Renal cortex interstitium (tissue), 11 donors: ENCODE measurements around the gene KCND3. TPM values are rescaled to one million over a fixed set of nuclear protein-coding genes. Genes with fewer than 3 reads are reported as not detected.

Experiments used
- DNase-seq, 11 donors: peaks; one replicate each; pipeline ENCODE4 v3.0.0-alpha.2; 2013; ENCODE audit warnings: low read depth in 9 of 11, low spot score in 4 of 11; ENCODE audit errors: extremely low read depth in 1 of 11
- polyA plus RNA-seq, 3 donors: library from polyadenylated mRNA; unstranded; fragments of 120-200 nt; gene quantifications; one replicate each; pipeline ENCODE4 v1.2.1, GENCODE V29; 2013; ENCODE audit not compliant: insufficient read length in 3 of 3

KCND3 gene
- polyA plus RNA-seq, 3 donors, result 1.2 to 1.7 (median 1.5) TPM

DNA sequence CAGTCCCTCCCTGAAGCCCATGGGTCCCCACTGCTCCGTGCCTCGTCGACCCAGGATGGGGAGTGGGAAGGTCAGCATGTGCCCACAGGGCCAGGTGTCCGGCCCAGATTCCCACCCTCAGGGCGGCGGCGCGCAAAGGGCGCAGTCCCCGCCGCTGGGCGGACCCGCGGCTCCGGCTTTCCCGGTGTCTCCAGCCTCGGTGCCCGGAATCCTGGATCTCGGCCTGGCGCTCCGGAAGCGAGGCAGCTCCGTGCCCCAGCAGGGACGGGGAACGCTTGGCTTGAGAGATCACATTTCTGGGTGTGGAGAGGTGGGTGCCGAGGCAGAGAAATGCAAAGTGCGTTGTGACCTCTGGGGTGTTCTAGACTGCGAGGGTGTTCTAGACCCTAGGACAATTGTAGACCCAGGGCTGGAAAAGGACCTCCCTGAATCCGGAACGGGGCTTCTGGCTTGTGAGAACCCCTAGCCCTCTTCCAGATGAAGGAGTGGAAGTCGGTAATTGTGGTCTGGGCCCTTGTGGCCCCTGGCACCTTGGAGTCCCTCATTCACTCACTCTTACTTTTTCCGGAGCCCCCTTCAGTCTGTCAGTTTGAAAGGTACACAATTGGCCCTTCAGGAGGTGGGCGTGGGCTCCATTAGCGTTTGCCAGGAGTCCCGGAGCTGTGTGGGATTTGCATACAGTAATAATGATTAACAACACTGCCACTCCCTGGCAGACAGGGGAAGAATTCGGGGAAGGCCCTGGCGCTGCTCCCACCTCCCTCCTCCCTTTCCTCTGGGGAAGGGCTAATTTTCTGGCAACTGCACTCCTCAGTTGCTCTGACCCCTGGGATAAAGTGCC, 1.6 kb upstream of the KCND3 start:
- DNase-seq, result peak in 7 of 11 donors; percentile 7 to 55 (median 45)

- peak in 1 of 11 donors; percentile 29 for DNase-seq
Observed at GRCh38 chr1:111990026-111990877, 784 bp upstream of the KCND3 start.

GRCh38 chr1:111988743-111989453, 570 bp downstream of the KCND3 start:
- DNase-seq, result peak in 1 of 11 donors; percentile 5

GRCh38 chr1:111988377-111988742, 1.1 kb downstream of the KCND3 start:
- no peak for DNase-seq

DNA sequence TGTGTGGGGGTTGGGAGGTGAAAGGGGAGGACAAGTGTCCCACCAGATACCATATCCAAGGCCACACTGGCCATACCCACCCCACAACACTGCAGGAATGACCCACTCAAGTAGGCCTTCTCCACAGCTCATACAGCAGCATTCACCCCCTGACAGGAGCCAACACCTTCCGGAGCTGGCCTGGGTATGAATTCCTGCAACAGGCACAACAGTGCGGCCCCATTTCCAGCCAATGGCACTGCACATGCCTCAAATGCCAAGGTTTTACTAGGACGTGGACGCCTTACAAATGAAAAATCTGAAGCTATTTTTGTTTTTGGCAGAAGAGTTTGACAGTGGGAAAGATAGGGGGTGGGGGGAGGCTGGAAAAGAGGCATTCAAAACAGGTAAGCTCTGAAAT, 2.0 kb downstream of the KCND3 start:
- DNase-seq, result no peak

GRCh38 chr1:111983500-111983899, 6.0 kb downstream of the KCND3 start:
- DNase-seq, result no peak

DNA sequence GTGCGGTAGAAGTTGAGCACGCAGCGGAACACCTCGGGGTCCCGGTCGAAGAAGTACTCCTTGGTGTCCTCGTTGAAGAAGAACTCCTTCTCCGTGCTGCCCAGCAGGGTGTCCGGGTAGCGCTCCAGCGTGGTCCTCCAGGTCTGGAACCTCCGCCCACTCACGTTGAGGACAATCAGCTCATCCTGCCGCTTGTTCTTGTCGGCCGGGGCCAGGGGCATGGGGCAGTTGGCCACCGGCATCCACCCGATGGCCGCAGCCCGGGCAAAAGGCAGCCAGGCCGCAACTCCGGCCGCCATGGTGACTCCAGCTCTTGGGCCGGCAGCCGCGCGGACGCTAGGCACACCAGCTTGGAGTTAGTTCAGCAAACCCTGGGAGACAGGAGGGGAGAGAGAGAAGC, 7.0 kb downstream of the KCND3 start:
- no peak for DNase-seq

GRCh38 chr1:111981871-111982270, 7.6 kb downstream of the KCND3 start:
- DNase-seq, result no peak

DNA sequence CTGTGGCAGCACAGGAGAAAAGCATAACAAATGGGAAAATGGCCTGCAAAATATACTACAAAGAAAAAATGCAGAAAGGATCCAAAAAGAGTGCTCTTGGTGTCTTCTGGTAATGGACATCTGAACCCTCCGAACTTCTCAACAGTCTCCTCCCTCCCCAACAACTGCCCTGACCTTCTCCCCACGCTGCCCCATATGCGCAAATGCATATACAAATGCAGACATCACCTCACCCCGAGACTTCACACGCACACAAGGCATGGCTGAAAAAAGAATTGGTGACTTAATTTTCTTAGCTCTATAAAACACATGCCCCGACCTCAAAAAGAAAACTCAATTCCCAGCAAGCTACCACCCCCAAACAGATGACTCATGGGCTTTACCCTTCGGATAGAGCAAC, 8.4 kb downstream of the KCND3 start:
- no peak for DNase-seq

DNA sequence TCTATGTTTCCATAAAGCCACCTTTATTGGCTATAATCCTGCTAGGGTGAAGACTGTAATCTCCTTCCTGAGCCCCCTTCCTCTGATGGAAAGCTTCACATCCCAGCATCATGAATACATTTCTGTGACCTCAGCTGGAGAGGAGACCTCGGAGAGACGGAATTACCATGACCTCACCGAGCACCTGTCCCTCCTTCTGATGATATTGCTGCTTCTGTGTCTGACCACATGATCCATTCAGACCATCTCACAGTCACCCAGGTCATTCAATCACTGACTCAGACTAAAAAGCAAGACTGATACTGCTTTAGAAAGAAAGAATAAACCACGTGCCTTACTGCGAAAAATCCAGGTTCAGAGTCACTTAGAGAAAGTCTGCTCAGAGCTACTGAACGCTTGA, 8.8 kb downstream of the KCND3 start:
- DNase-seq, result no peak

DNA sequence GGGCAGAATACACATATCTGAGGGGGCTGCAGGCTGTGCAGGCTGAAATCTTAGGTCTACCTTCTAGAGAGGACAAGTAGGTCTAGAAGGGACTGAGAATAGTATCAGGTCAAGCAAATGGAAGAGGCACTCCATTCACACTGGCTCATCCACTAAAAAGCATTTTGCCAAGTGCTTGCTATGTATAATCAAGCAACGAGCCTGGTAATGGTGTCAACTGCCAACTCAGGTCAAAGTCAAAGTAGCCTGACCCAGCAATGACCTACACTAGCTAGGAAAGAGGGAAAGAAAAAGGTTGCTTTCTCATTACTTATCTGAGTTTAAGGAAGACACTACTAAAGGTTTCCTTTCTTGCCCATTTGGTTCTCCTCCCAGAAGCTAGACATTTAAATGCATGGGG, 10.8 kb downstream of the KCND3 start:
- no peak for DNase-seq

DNA sequence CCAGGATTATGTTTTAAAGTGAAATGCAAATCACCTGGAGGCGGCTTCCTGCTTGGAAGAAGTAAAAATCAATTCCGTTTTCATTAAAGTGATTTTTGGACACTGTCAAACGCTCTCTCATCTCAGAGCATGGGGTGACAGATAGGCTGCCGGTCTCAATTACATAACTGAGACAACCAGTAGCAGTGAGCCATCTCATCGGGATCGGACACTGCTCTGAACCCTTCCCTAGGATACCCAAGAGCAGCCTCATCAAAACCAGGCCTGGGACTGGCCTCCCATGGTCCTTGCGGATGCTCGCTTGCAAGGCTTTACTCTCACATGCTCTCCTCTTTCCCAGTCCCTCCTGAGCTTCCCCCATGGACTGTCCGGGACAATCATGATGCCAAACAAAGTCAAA, 12.1 kb downstream of the KCND3 start:
- DNase-seq, result no peak

GRCh38 chr1:111976842-111977241, 12.6 kb downstream of the KCND3 start:
- no peak for DNase-seq

GRCh38 chr1:111976332-111976731, 13.1 kb downstream of the KCND3 start:
- DNase-seq, result no peak

DNA sequence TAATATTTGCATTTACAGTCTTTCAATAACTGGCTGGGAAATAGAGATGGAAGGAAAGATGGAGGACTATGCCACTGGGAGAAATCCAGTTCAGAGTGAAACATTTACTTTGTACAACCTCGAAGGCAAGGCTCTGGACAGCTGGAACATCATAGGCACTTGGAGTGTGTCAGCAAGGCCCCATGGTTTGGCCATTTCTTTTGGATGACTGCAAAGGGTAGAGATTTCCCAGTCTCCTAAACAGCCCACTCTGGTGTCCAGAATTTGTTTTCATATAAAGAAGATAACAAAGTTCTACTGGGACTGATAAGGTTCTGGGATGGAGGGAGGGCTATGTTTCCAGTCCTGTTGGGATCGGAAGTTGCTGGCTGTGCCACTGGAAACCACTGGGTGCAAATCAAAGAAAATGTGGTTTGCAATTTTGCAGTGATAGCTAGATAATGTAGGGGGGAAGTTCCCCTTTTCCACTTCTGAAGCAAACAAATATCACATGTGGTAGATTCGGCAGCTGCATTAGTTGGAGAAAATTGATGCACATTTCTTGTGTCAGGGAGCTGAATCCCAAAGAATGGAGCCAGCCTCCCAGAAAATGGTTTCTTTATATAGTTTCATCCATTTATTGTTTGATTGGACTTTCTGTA, 16.2 kb downstream of the KCND3 start:
- no peak for DNase-seq

- no peak for DNase-seq
Observed at GRCh38 chr1:111971396-111971795, 18.1 kb downstream of the KCND3 start.

DNA sequence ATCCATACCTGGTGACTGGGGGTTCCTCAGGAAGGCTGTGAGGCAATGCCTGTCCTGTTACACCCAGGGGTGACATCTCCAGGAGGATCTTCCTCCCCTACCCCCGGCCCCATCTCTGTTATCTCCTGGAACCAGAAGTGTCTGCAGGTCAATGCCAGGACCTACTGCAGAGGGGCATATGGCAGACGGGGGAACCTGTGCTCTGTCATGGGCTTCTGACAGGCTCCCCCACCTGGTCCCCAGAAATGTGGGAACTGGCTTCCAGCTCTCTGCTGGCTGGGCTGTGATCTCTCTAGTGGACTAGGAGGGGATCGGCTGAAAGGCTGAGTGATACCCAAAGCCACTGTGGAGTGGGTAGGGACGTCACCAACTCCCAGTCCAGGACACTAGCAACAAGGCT, 21.0 kb downstream of the KCND3 start:
- no peak for DNase-seq

DNA sequence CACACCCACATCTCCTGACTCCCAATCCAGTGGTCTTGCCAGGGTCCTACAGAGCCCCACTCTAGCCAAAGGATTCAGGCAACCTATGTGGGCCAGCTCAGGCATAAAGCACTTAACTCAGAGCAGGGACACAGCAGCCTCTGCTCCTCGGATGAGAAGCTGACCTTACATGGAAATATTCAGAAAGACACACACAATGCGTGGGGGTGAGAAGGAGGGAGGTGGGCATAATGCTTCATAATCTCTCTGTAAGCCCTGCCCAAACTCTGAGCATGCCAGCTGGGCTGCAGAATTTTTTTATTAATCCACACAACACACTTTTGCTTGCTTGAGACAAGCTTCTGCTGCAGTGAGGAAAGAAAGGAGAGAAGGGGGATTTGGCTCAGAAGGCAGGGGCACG, 21.6 kb downstream of the KCND3 start:
- no peak for DNase-seq

DNA sequence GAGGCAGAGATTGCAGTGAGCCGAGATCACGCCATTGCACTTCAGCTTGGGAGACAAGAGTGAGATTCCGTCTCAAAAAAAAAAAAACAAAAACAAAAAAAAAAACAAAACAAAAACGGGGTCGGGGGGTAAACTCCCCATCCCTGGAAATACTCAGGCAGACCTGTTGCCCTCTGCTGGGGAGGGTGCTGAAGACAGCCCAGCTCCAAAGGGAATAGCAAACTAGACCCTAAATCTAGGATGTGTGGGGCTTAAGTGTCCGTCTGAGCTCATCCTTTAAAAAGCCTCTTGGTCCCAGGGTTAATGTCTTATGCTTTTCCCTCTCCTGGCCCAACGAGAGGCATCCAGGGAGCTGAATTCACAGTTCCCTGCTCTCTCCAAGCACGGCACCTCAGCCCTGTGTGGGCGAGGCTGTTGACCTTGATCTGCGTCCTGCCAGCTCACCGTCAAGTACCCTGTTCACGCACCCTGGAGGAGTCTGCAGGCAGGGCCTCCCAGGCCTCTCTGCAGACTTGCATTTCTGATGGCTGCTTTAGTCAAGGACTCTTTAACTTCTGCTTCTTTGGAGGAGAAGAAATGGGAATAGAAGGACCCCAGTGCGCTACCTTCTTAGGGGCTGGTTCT, 22.3 kb downstream of the KCND3 start:
- no peak for DNase-seq
